ENCODE data around the gene ERF. TPM values are rescaled to one million over a fixed set of nuclear protein-coding genes. Genes with fewer than 3 reads are reported as not detected.
A peak's percentile ranks its signal among the peaks of the same experiment; 100 is the strongest.

ERF gene
- total and polyA plus RNA-seq, 2 experiments from 2014 or later: 24.4 to 47.1 TPM

DNA sequence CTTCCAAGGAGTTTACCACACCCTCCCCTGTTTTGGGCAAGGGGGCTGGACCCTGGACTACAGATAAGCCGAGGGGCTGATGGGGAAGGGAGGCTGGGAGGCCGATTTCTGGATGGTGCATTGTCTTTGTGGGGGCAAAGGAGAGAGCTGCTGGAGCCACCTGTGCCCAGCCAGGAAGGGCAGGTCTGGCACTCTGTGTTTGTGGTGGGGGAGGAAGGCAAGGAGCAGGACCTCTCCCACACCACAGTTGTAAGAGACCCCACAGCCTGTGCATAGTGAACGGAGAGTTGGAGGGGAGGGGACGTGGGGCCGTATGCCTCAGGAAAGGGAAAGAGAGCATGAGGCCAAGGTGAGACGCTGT, 31.0 kb upstream of the ERF start:
- H3K9me2 ChIP-seq (replicated peaks; ENCODE audit: insufficient read depth): no peaks in the 10 kb centered on the region
- H3K27me3 ChIP-seq: no peaks in the 10 kb centered on the region
- WGBS (ENCODE audit: low lambda C conversion rate, missing lambda C conversion rate): 77% methylated on average over 6 of the region's 6 CpGs
- H2AFZ ChIP-seq: no peak overlapping the region
- no peaks in the 10 kb centered on the region for H3K9me3 ChIP-seq (ENCODE audit: low read depth)
- TF ChIP-seq EZH2phosphoT487 (IDR thresholded peaks at IDR 0.05; ENCODE audit: low read depth, severe bottlenecking, unreplicated experiment): no peak
- H3K4me2 ChIP-seq: peak overlapping the region; percentile 92
- H3K4me3 ChIP-seq: no peak overlapping the region
- H3K4me1 ChIP-seq (ENCODE audit: insufficient read depth): peaks cover 38% of the 10 kb centered on the region
- peak overlapping the region; percentile 79 for H3K27ac ChIP-seq
- no peak for DNase-seq (ENCODE audit: low spot score)
- H3K36me3 ChIP-seq (replicated peaks; ENCODE audit: insufficient read depth, low read depth): no peaks in the 10 kb centered on the region
- peaks cover 44% of the 10 kb centered on the region for H3K79me2 ChIP-seq
- H4K20me1 ChIP-seq (ENCODE audit: insufficient read depth, poor library complexity, severe bottlenecking): peaks cover 39% of the 10 kb centered on the region

DNA sequence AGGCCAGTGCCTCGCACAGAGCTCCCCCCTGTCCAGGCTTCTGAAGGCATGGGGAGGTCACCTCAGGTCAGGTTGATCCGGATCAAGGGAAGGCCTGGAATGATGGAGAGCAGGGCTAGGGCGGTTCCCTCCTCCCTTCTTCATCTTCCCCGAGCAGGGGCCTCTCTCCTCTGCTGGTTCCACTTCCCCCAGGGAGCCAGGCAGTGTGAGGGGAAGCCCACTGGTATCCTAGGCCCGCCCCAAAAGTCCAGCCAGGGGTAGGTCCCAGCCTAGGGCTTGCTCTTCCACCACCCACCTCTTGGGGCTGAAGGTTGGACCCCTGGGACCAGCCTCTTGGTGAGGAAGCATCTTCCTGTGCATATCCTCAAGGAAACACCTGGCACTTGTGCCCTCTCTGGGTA, 30.6 kb upstream of the ERF start:
- TF ChIP-seq EZH2 (IDR thresholded peaks at IDR 0.05; ENCODE audit: borderline replicate concordance): no peak
- H3K4me2 ChIP-seq: peak overlapping the region; percentile 92
- H4K20me1 ChIP-seq (ENCODE audit: insufficient read depth, poor library complexity, severe bottlenecking): peaks cover 39% of the 10 kb centered on the region
- no peak overlapping the region for H3K4me3 ChIP-seq
- no peaks in the 10 kb centered on the region for H3K36me3 ChIP-seq (replicated peaks; ENCODE audit: insufficient read depth, low read depth)
- H3K9me2 ChIP-seq (replicated peaks; ENCODE audit: insufficient read depth): no peaks in the 10 kb centered on the region
- peak; percentile 8 for DNase-seq (ENCODE audit: low spot score)
- peak overlapping the region; percentile 79 for H3K27ac ChIP-seq
- peaks cover 38% of the 10 kb centered on the region for H3K4me1 ChIP-seq (ENCODE audit: insufficient read depth)
- H3K79me2 ChIP-seq: peaks cover 45% of the 10 kb centered on the region
- H3K9me3 ChIP-seq (ENCODE audit: low read depth): no peaks in the 10 kb centered on the region
- WGBS (ENCODE audit: low lambda C conversion rate, missing lambda C conversion rate): 53% methylated on average over 4 of the region's 5 CpGs
- H3K27me3 ChIP-seq: no peaks in the 10 kb centered on the region
- no peak overlapping the region for H2AFZ ChIP-seq

DNA sequence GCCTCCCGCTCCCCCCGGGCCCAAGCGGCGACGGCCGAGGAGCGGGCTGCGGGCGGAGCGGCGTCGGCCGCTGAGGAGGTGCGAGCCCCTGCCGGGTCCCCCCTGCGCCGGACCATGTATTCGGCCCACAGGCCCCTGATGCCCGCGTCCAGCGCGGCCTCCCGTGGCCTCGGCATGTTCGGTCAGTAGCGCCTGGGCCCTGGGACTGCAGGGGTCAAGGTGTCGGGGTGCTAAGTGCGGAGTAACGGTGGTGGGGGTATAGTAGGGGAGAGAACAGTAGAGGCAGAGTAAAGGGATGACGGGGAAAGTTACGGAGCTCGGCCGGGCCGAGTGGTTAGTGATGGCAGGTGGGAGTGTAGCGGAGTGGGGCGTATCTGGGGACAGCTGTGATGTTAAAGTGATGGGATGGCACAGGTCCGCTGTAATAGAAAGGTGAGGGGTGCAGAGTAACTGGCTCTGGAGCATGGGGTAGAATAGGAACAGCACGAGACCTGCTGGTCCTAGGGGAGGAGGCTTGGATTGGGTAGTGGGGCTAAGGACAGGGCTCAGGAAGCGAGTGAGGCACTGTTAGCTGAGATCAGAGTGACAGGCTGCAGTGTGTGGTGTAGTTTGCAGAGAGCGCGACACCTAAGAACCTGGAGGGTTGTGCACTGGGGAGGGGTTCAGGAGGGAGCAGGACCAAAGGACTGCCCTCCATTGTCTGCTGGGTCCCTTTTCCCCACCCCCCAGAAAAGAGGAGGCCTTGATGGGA, 29.8 kb upstream of the ERF start:
- H3K4me2 ChIP-seq: peak overlapping the region; percentile 92
- peak overlapping the region; percentile 79 for H3K27ac ChIP-seq
- H3K9me3 ChIP-seq (ENCODE audit: low read depth): no peaks in the 10 kb centered on the region
- peaks cover 38% of the 10 kb centered on the region for H3K4me1 ChIP-seq (ENCODE audit: insufficient read depth)
- H3K9me2 ChIP-seq (replicated peaks; ENCODE audit: insufficient read depth): no peaks in the 10 kb centered on the region
- no peaks in the 10 kb centered on the region for H3K27me3 ChIP-seq
- H3K36me3 ChIP-seq (replicated peaks; ENCODE audit: insufficient read depth, low read depth): no peaks in the 10 kb centered on the region
- no peak overlapping the region for H2AFZ ChIP-seq
- peaks cover 39% of the 10 kb centered on the region for H4K20me1 ChIP-seq (ENCODE audit: insufficient read depth, poor library complexity, severe bottlenecking)
- 4% methylated on average over 26 of the region's 41 CpGs for WGBS (ENCODE audit: low lambda C conversion rate, missing lambda C conversion rate)
- peak; percentile 30 for DNase-seq (ENCODE audit: low spot score)
- TF ChIP-seq EZH2 (IDR thresholded peaks at IDR 0.05; ENCODE audit: borderline replicate concordance): no peak
- TF ChIP-seq, protein P1, sequence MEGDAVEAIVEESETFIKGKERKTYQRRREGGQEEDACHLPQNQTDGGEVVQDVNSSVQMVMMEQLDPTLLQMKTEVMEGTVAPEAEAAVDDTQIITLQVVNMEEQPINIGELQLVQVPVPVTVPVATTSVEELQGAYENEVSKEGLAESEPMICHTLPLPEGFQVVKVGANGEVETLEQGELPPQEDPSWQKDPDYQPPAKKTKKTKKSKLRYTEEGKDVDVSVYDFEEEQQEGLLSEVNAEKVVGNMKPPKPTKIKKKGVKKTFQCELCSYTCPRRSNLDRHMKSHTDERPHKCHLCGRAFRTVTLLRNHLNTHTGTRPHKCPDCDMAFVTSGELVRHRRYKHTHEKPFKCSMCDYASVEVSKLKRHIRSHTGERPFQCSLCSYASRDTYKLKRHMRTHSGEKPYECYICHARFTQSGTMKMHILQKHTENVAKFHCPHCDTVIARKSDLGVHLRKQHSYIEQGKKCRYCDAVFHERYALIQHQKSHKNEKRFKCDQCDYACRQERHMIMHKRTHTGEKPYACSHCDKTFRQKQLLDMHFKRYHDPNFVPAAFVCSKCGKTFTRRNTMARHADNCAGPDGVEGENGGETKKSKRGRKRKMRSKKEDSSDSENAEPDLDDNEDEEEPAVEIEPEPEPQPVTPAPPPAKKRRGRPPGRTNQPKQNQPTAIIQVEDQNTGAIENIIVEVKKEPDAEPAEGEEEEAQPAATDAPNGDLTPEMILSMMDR (IDR thresholded peaks at IDR 0.05; ENCODE audit: poor library complexity): no peak
- no peak for TF ChIP-seq EZH2phosphoT487 (IDR thresholded peaks at IDR 0.05; ENCODE audit: low read depth, severe bottlenecking, unreplicated experiment)
- peaks cover 48% of the 10 kb centered on the region for H3K79me2 ChIP-seq
- H3K4me3 ChIP-seq: peak overlapping the region; percentile 94

DNA sequence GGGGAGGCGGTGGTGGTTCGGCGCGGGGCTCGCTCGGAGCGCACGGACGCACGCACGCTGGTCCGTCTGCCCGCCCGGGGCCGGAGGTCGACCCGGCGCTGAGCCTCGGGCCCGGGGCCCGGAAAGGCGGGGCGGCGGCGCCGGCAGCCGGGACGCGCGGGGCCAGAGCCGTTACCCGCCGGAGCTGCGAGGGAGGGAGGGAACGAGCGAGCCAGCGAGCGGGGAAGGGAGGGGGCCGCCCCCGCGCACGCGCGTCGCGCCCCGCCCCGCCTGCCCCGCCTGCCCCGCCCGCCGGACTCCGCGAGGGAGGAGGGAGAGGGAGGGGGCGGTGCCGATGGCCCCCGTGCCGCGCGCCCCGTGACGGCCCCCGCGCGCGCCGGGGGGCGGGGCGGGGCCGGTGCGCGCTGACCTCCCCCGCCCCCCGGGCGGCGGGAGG, 29.2 kb upstream of the ERF start:
- DNase-seq (ENCODE audit: low spot score): peak; percentile 94
- Histone ChIP-seq H3K27me3 (no peaks in the 10 kb centered on the region), H3K27ac (peak overlapping the region; percentile 97), H3K36me3 (replicated peaks; ENCODE audit: insufficient read depth, low read depth) (no peaks in the 10 kb centered on the region), H4K20me1 (ENCODE audit: insufficient read depth, poor library complexity, severe bottlenecking) (peaks cover 39% of the 10 kb centered on the region), H3K9me3 (ENCODE audit: low read depth) (no peaks in the 10 kb centered on the region), H3K4me1 (ENCODE audit: insufficient read depth) (peaks cover 44% of the 10 kb centered on the region), H3K4me3 (peak overlapping the region; percentile 52), H2AFZ (no peak overlapping the region), H3K9me2 (replicated peaks; ENCODE audit: insufficient read depth) (no peaks in the 10 kb centered on the region), H3K4me2 (no peak overlapping the region), H3K79me2 (peaks cover 49% of the 10 kb centered on the region)
- TF ChIP-seq, protein P1 (IDR thresholded peaks at IDR 0.05; ENCODE audit: poor library complexity): no peak
- TF ChIP-seq EZH2phosphoT487 (IDR thresholded peaks at IDR 0.05; ENCODE audit: low read depth, severe bottlenecking, unreplicated experiment): no peak
- TF ChIP-seq EZH2 (IDR thresholded peaks at IDR 0.05; ENCODE audit: borderline replicate concordance): no peak
- WGBS (ENCODE audit: low lambda C conversion rate, missing lambda C conversion rate): no CpG with 5 or more reads among the region's 76 CpGs
